HG03520 (cell line): ENCODE measurements around the gene IL23R.
"Not testable (repeated sequence)": the region's sequence is repeated elsewhere in the genome, so short reads cannot be mapped to it uniquely, and the experiment has no call there.

Experiments
- ATAC-seq: cut with Tn5 transposase; IDR thresholded peaks from one replicate; pipeline ENCODE4 v1.9.1; 2021; ENCODE audit warnings: mild to moderate bottlenecking, moderate library complexity; ENCODE audit not compliant: unreplicated experiment

IL23R gene

DNA sequence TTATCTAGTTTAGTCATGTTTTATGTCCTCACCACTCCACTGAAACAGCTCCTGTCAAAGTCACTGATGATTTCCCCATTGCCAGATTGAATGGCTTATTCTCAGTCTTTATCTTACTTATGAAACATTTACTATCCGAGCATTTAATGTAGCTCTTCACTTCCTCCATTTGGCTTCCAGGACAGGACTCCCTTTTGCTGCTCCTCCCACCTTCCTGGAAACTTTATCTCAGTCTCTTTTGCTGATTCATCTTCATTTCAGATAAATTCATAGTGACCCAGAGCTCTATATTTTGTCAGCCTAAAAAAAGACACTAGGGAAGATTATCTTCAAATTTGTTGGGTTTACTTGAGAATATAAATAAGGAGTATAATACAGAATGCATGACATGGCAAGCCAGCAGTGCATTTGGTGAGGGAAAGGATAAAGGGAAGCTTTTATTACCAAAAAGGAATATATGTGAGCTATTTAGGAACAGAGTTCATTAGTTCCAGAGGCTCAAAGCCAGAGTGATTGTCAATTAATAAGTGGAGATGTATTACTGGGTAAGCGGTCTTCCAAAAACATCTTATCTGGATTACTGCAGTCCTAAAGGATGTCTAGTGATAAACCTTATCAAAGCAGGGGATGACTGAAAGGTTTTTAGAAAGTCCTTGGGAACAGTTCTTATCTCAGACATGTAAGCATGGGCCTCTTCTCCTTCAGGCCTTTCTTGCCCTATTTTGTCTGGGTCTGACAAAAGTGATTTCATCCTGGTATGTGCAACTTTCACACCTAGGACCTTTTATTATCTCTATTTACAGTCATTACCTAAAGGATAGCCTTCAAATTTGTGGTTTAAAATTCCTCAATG lies 25.6 kb downstream of the IL23R start:
- no peak for ATAC-seq

DNA sequence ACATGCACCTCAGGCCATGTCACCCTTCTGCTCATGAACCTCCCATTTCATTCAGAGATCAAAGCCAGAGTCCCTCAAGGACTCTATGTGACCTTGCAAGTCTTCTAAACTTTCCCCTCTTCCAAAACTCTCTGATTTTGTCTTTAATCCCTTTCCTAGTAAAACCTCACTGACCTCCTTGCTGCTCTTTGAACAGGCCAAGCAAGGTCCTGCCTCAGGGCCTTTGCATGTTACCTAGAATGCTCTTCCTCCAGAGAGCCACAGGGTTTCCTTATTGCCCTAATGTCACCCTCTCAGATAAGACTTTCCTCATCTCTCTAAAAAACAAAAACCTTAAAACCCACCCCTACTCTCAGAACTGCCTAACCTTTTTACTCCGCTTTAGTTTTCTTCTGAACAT lies 26.6 kb downstream of the IL23R start:
- ATAC-seq: no peak

DNA sequence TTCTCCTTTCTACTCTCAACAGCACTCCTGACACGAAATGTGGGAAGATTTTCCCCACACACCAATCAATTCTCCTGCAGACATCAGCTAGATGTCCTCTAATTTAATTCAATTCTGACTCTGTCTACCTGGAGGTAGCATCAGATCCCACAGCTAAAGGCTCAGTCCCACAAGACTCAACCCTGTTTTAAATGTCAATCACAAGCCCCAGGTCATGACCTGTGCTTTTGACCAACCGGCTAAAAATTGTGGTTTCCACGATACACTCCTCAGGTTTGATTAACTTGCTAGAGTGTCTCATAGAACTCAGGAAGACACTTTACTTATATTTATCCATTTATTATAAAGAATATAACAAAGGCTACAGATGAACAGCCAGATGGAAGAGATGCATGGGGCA lies 27.4 kb downstream of the IL23R start:
- ATAC-seq: no peak

DNA sequence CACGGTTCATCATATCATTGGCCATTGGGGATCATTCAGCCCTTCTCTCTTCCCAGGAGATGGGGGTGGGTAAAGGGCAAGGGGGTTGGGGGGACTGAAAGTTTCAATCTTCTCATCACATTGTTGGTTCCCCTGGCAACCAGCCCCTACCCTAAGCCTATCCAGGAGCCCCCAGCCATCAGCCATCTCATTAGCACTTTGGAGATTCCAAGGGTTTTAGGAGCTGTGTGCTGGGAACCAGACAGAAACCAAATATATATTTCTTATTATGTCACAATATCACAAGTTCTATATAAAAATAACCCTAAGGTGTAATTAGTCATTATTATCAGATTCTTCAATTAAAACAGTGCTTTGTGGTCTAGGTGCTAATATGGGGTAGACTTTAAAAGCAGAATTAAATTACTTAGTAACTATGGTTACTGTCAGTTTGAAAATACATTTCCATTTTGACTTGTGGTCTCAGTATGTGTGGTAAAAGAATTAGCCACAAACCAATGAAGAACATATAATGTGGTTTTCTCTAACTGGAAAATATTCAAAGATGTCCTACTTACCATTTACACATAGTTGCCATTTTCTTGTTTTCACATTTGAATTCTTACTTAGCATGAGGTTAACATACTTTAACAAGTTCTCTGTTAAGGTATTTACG lies 28.1 kb downstream of the IL23R start:
- peak; percentile 67 for ATAC-seq

DNA sequence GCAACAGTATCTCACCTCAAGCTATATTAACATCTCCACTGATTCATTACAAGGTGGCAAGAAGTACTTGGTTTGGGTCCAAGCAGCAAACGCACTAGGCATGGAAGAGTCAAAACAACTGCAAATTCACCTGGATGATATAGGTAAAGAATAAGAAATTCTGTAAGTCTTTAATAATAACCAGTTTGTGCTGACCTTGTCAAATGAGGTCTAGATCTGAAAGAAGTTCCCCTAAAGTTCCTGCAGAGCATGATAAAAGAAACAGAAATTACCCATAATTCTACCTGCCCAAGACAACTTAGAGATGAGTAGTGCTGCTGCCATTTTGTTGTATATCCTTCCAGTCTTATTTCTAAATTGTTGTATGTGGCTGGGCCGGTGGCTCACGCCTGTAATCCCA lies 34.5 kb downstream of the IL23R start:
- no peak for ATAC-seq

DNA sequence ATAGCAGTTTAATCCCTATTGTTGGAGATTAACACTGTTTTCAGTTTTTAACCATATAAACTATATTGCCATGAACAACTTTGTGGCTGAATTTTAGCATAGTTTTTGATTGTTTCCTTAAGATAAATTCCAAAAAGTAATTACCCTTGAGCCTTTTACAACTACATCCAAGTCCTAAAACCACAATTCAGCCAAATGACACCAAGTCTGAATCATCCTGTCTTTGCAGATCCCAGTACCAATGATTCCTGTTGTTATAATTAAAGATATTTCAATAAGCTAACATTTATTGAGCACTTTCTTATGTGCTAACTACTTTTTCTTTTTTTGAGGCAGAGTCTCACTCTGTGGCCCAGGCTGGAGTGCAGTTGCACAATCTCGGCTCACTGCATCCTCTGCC lies 35.6 kb downstream of the IL23R start:
- ATAC-seq: no peak

DNA sequence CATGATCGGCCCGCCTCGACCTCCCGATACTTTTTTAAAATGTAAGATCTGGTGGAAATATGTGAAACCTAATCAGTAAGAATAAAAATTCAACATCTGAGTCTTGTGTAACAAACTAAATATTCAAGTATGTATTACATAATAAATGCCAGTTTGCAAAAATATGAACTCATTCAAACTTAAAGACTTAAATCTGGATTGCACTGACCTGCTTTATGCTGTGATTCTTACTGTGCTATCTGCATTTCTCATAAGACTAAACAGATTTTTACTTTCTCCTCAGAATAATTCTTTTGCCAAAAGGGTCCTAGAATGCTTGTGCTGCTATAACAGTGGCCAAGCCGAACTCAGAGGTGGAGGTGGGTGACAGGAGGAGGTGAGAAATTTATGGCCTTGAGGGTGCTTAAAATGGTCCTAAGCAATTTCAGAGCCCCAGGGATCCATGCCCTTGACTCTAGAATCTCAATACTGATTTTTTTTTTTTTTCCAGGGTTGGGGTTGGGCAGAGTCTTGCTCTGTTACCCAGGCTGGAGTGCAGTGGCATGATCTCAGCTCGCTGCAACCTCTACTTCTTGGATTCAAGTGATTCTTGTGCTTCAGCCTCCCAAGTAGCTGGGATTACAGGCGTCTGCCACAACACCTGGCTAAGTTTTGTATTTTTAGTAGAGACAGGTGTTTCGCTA lies 38.2 kb downstream of the IL23R start:
- ATAC-seq: no peak

DNA sequence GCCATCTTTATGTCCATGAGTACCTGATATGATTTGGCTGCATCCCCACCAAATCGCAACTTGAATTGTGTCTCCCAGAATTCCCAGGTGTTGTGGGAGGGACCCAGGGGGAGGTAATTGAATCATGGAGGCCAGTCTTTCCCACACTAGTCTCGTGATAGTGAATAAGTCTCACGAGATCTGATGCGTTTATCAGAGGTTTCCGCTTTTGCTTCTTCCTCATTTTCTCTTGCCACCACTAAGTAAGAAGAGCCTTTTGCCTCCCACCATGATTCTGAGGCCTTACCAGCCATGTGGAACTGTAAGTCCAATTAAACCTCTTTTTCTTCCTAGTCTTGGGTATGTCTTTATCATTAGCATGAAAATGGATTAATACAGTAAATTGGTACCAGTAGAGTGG lies 41.1 kb downstream of the IL23R start:
- ATAC-seq: not testable (repeated sequence)

DNA sequence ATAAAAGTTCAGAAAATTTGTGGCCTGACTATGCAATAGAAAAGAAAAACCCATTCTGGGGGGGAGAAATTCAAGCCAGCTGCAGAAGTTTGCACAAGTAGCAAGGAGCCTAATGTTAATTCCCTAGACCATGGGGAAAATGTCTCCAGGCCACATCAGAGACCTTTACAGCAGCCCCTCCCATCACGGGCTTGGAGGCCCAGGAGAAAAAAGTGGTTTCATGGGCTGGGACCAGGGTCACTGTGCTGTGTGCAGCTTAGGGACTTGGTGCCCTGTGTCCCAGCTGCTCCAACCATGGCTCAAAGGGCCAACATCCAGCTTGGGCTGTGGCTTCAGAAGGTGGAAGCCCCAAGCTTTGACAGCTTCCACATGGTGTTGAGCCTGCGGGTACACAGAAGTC lies 42.0 kb downstream of the IL23R start:
- ATAC-seq: no peak

DNA sequence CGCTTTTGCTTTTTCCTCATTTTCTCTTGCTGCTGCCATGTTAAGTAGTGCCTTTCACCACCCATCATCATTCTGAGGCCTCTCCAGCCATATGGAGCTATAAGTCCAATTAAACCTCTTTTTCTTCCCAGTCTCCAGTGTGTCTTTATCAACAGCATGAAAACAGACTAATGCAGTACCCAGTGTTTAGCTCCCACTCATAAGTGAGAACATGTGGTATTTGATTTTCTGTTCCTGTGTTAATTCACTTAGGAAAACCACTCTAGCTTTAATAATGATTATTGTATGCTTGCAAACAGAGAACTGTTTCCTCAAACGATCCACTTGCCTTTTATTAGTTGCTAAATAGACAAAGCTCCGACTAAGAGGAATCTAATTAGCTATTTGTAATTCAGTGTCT lies 43.3 kb downstream of the IL23R start:
- no peak for ATAC-seq

DNA sequence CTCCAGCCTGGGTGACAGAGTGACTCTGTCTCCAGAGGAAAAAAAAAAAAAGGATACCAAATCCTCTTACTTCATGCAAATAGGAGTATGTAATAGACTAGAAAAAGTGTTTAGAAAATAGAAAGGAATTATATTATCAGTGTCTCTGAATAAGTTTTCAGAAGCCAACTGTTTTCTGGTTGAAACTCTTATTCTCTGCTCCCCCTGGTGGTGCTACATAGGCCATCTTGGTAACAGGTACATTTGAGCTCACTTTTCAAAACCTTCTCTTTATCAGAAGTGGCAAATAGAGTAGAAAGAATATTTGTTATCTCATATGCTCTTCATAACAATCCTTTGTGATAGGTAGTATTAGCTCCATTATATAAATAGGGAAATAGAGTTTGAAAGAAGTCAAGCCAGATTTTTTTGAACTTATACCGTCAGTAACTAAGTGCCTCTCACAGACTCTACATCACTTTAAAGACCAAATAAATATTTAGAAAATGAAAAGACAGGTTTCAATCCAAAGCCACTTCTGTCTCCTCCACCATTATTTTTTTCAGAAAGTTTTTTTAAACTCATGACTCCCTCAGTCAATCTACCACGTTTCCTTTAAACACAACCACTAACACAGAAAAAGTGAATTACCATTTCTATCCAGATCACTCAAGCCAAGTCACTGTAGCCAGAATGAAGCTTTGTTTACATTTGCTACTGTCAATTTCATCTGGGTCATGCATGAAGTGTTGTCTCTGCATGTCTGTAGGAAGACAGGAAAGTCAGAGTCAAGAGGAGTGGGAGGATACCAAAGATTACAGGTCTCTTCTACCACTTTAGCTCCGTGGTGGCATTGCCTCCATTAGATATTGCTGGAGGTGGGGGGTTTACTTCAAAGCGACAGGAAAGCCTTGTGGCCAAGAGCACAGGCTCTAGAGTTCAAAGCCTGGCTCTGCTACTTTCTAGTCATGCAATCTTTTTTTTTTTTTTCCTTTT lies 45.6 kb downstream of the IL23R start:
- no peak for ATAC-seq

DNA sequence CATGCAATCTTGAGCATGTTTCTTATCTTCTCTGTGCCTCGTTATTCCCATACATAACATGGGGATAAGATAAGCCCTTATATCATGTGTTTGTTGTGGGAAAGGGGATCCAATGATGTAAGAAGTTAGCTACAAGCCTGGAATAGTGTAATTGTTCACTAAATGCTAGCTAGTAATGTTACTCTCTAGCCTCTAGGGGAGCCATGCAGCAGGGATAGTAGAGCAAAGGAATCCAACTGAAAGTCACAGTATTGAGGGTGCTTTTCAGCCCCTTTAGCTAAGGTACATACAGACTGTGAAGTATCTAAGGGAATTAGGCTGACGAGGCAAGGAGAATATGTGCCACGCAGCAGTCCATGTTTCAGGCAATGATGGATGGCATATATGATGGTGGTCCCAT lies 46.9 kb downstream of the IL23R start:
- ATAC-seq: no peak

DNA sequence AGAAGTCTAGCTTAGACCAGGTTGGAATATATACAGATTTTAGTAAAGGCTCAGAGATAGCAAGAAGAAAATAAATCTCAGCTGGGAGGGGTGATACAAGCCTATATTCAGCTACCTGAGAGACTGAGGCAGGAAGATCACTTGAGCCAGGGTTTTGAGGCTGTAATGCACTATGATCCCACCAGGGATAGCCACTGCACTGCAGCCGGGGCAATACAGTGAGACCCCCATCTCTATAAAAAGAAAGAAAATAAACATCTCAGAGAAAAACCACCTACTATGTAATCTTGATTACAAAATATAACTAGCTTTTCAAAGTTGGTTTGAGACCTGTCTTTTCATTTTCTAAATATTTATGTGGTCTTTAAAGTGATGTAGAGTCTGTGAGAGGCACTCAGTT lies 47.7 kb downstream of the IL23R start:
- no peak for ATAC-seq

DNA sequence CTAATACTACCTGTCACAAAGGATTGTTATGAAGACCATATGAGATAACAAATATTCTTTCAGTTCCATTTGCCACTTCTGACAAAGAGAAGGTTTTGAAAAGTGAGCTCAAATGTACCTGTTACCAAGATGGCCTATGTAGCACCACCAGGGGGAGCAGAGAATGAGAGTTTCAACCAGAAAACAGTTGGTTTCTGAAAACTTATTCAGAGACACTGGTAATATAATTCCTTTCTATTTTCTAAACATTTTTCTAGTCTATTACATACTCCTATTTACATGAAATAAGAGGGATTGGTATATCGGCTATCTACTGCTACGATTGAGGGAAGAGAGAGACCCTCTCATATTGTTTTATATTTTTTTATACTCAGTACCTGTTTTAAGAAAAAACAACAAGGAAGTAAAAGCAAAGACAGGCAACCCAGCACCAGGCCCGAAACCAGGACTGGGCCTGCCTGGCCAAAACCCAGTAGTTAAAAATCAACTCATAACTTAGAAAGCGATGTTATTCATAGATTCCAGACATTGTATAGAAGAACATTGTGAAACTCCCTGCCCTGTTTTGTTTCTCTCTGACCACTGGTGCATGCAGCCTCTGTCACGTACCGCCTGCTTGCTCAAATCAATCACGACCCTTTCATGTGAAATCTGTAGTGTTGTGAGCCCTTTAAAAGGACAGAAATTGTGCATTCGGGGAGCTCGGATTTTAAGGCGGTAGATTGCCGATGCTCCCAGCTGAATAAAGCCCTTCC lies 48.3 kb downstream of the IL23R start:
- peak; percentile 76 for ATAC-seq

DNA sequence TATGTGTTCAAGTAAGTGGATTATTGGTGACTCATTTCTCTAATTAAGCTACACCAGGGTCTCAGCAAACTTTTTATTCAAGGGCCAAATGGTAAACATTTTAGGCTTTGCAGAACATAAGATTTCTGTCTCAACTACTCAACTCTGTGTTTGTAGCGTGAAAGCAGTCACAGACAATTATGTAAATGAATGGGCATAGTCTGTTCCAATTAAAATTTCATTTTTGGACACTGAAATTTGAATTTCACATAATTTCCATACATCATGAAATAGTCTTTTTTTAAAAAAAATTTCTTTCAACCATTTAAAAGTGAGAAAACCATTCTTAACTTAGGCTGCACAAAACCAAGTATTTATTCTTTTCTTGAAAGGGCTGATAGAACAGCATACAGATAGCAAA lies 50.1 kb downstream of the IL23R start:
- no peak for ATAC-seq

DNA sequence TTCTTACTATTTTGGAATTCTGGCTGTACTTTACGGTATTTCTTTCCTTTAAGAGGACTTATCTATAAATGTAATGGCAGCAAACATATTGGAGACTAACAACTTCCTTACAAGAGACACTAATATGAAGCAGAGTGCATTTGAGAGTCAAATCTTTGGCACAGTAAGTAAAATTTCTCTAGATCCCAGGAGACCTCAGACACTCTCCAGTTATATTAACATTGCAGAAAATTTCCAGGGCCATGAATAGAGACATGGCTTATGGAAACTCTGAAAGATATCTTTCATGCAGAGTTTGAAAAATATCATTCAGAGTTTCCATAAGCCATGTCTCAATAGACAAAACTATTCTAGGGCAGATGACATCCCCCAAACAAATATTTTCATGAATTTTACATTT lies 51.2 kb downstream of the IL23R start:
- ATAC-seq: no peak

DNA sequence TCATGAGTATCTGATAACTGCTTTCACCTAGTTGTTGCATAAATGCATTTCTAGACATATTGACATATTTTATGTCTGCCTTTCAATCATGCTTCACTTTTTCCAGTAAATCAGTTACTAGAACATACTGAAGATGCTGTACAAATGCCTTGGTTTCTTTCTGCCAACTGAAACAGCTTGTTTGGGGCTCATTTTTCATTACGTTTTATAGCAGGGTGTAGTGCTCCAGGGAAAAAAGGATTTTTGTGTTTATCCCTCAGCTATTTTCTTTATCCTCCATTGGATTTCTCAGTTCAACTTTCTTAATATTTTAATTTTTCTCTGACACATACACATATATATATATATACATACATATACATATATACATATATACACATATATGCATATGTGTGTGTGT lies 51.7 kb downstream of the IL23R start:
- no peak for ATAC-seq

DNA sequence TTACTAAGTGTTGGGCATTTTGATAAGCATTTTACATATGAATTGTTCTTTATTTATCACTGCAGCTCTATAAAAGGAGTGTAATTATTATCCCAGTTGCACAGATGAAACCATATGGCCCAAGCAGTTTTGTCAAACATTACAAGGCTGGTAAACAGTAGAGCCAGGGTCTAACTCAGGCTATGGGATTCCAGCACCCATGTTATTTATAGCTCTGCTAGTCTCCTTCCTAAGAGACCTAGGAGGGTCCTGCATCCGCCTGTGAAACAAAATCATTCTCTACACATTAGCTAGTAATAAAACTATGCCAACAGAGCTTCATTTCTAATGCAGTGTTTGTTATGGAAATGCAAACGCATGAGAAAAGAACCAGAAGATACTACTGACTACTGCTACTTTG lies 58.6 kb downstream of the IL23R start:
- ATAC-seq: no peak

DNA sequence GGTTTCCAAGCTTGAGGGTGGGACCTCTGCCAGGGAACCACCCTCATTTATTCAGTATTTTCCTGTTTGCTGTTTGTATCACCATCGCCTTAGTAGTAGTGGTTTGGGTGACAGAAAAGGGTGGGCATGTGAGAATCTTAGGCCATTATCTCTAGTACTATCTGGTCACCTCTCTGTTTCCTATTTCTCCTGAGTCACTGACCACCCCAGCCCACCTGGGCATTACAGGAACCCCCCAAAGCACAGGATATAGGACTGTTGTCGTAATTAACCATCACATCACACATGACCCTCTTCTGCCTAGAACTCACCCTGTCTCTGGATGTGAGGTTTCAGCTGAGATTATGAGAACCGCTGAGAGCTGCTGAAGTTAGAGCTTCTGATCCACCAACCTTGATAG lies 60.4 kb downstream of the IL23R start:
- no peak for ATAC-seq

DNA sequence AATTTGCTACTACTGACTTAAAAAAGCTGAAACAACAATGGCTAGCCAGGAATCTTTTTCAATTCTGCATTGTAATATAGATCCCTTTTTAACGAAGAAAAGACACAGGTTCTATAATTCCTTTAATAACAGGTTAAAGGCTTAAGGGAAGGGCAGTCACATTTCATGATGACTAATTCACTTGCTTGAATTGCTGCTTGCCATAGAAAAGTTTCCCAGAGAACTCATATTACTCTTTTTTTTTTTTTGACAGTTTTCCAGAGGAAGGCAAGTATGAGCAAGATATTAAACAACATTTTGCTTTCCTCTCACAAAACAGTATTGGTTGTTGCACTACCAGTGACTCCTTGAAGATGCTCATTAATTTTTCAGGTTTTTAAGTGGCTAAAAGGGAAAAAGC lies 60.9 kb downstream of the IL23R start:
- no peak for ATAC-seq
